ENCODE measurements around the gene ACSF3.
A peak's percentile ranks its signal among the peaks of the same experiment; 100 is the strongest.
"Not testable (repeated sequence)": the region's sequence is repeated elsewhere in the genome, so short reads cannot be mapped to it uniquely, and the experiment has no call there.

ACSF3 gene

DNA sequence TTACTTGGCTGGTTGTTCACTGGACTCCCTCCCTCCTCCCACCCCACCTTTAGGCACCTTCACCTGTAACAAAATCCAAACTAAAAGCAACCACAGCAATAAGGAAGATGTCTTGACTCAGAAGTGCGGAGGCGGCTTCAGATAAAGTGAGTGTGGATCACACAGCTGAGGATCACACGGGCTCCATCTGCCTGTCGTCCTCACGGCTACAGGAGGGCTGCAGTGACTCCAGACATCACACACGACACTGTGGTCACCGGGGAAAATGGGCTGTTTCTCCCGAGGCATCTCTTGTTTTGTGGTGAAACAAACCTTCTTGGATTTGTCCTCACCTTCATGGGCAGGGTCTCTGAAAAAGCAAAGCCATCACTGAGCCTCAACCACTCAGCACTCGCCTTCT lies 7.9 kb upstream of the ACSF3 start:
- Histone ChIP-seq H3K9me3 (ENCODE audit: low read length) (no peaks in the 10 kb centered on the region), H3K4me3 (ENCODE audit: low read length) (no peak overlapping the region), H2AFZ (ENCODE audit: low read depth, low read length) (no peak overlapping the region), H3K27me3 (ENCODE audit: insufficient read depth, low read length) (peaks cover 30% of the 10 kb centered on the region), H3K36me3 (ENCODE audit: insufficient read depth, low read length) (no peaks in the 10 kb centered on the region), H3K4me1 (ENCODE audit: insufficient read depth, low read length) (no peaks in the 10 kb centered on the region)

GRCh38 chr16:89087922-89088497 lies 5.6 kb upstream of the ACSF3 start:
- no peaks in the 10 kb centered on the region for H3K4me1 ChIP-seq (ENCODE audit: insufficient read depth, low read length)
- no peaks in the 10 kb centered on the region for H3K36me3 ChIP-seq (ENCODE audit: insufficient read depth, low read length)
- H3K27me3 ChIP-seq (ENCODE audit: insufficient read depth, low read length): peaks cover 27% of the 10 kb centered on the region
- no peaks in the 10 kb centered on the region for H3K9me3 ChIP-seq (ENCODE audit: low read length)
- no peak overlapping the region for H3K4me3 ChIP-seq (ENCODE audit: low read length)
- H2AFZ ChIP-seq (ENCODE audit: low read depth, low read length): no peak overlapping the region

- peaks cover 27% of the 10 kb centered on the region for H3K27me3 ChIP-seq (ENCODE audit: insufficient read depth, low read length)
- H3K4me3 ChIP-seq (ENCODE audit: low read length): no peak overlapping the region
- no peak overlapping the region for H2AFZ ChIP-seq (ENCODE audit: low read depth, low read length)
- H3K4me1 ChIP-seq (ENCODE audit: insufficient read depth, low read length): peaks cover under 1% of the 10 kb centered on the region
- no peaks in the 10 kb centered on the region for H3K36me3 ChIP-seq (ENCODE audit: insufficient read depth, low read length)
- no peaks in the 10 kb centered on the region for H3K9me3 ChIP-seq (ENCODE audit: low read length)
These were observed 4.5 kb upstream of the ACSF3 start for GRCh38 chr16:89089120-89089519.

DNA sequence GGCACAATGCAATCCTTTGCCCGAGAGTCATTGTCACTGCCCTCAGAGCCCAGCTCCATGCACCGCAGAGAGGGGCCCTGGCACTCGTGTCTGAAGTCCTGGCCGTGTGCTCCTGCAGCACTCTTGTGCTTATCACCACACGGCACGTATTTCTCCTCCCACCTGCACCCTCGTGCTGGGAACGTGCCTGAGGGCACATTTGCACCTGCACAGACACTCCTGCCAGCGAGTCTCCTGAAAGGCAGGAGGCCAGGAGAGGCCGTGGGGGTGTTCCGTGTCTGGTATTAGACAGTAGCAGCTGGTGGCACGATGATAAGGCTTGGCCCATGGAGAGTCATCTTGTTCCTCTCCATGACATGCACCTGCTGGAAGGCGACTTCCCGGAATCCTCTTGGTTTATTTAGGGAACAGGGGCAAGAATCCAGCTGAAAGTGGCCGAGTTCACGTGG lies 3.4 kb upstream of the ACSF3 start:
- Histone ChIP-seq H3K9me3 (ENCODE audit: low read length) (no peaks in the 10 kb centered on the region), H3K4me3 (ENCODE audit: low read length) (no peak overlapping the region), H3K27me3 (ENCODE audit: insufficient read depth, low read length) (peaks cover 27% of the 10 kb centered on the region), H2AFZ (ENCODE audit: low read depth, low read length) (no peak overlapping the region), H3K4me1 (ENCODE audit: insufficient read depth, low read length) (peaks cover 11% of the 10 kb centered on the region), H3K36me3 (ENCODE audit: insufficient read depth, low read length) (no peaks in the 10 kb centered on the region)

DNA sequence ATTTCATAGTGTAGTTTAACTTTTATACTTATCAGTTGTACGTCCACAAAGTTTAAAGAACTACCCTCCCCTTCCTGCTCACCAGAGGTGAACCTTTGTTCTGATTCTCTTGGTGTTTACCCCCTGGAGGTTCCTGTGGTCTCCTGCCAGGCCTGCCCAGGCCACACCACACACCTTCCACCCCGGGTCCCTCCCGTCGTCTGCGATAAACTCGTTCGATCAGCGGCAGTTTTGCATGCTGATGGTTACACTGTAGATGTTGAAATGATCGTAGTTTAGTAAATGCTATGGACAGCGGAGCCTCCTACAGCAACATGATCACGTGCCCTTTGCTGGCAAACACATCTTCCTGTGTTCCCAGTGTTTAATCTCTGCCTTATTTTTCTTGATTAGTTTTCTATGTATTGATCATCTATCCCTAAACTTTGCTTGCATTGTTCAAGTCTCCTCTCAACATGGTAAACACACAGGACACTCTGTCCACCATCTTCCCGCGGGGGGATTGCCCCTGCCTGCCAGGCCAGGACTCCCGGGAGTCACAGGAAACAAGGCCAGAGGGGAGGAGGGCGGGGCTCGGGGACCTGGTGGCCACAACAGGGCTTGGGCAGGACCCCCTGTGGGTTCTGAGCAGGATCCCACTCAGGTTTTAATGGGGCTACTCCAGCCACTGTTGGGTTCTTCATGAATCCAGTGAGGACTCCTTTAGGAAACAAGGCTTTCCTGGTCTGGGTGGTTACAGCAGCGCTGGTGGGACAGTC lies 2.8 kb upstream of the ACSF3 start:
- no peaks in the 10 kb centered on the region for H3K9me3 ChIP-seq (ENCODE audit: low read length)
- no peak overlapping the region for H2AFZ ChIP-seq (ENCODE audit: low read depth, low read length)
- H3K4me1 ChIP-seq (ENCODE audit: insufficient read depth, low read length): peaks cover 11% of the 10 kb centered on the region
- peaks cover 27% of the 10 kb centered on the region for H3K27me3 ChIP-seq (ENCODE audit: insufficient read depth, low read length)
- H3K36me3 ChIP-seq (ENCODE audit: insufficient read depth, low read length): no peaks in the 10 kb centered on the region
- H3K4me3 ChIP-seq (ENCODE audit: low read length): no peak overlapping the region

- Histone ChIP-seq H3K27me3 (ENCODE audit: insufficient read depth, low read length) (peaks cover 23% of the 10 kb centered on the region), H3K36me3 (ENCODE audit: insufficient read depth, low read length) (no peaks in the 10 kb centered on the region), H2AFZ (ENCODE audit: low read depth, low read length) (no peak overlapping the region), H3K4me1 (ENCODE audit: insufficient read depth, low read length) (peaks cover 11% of the 10 kb centered on the region), H3K9me3 (ENCODE audit: low read length) (no peaks in the 10 kb centered on the region), H3K4me3 (ENCODE audit: low read length) (no peak overlapping the region)
These were observed 1.6 kb upstream of the ACSF3 start for GRCh38 chr16:89092013-89092412.

DNA sequence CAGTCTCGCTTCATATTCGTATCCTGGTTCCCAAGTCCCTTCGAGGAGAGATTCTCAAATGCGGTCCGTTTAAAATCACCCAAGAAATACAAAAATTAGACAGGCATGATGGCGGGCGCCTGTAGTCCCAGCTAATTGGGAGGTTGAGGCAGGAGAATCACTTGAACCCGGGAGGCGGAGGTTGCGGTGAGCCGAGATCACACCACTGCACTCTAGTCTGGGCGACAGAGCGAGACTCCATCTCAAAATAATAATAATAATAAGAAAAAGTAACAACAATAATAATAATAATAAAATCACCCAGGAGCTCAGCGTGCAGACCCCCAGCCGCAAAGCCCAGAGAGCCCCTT lies 425 bp upstream of the ACSF3 start:
- Histone ChIP-seq H3K4me3 (ENCODE audit: low read length) (peak overlapping the region; percentile 66), H2AFZ (ENCODE audit: low read depth, low read length) (peak overlapping the region; percentile 21), H3K4me1 (ENCODE audit: insufficient read depth, low read length) (peaks cover 16% of the 10 kb centered on the region), H3K27me3 (ENCODE audit: insufficient read depth, low read length) (peaks cover 20% of the 10 kb centered on the region)
- not testable (repeated sequence) for H3K9me3 ChIP-seq (ENCODE audit: low read length); H3K36me3 ChIP-seq (ENCODE audit: insufficient read depth, low read length)

GRCh38 chr16:89094252-89094879 lies 714 bp downstream of the ACSF3 start:
- Histone ChIP-seq H3K27me3 (ENCODE audit: insufficient read depth, low read length) (peaks cover 16% of the 10 kb centered on the region), H3K4me1 (ENCODE audit: insufficient read depth, low read length) (peaks cover 19% of the 10 kb centered on the region), H2AFZ (ENCODE audit: low read depth, low read length) (peak overlapping the region; percentile 42), H3K4me3 (ENCODE audit: low read length) (peak overlapping the region; percentile 66), H3K9me3 (ENCODE audit: low read length) (no peaks in the 10 kb centered on the region), H3K36me3 (ENCODE audit: insufficient read depth, low read length) (no peaks in the 10 kb centered on the region)

- peaks cover 11% of the 10 kb centered on the region for H3K27me3 ChIP-seq (ENCODE audit: insufficient read depth, low read length)
- H3K36me3 ChIP-seq (ENCODE audit: insufficient read depth, low read length): no peaks in the 10 kb centered on the region
- no peaks in the 10 kb centered on the region for H3K9me3 ChIP-seq (ENCODE audit: low read length)
- no peak overlapping the region for H2AFZ ChIP-seq (ENCODE audit: low read depth, low read length)
- peaks cover 19% of the 10 kb centered on the region for H3K4me1 ChIP-seq (ENCODE audit: insufficient read depth, low read length)
- H3K4me3 ChIP-seq (ENCODE audit: low read length): peak overlapping the region; percentile 66
These were observed 1.2 kb downstream of the ACSF3 start for GRCh38 chr16:89094880-89095258.

GRCh38 chr16:89095491-89095951 lies 1.9 kb downstream of the ACSF3 start:
- no peaks in the 10 kb centered on the region for H3K9me3 ChIP-seq (ENCODE audit: low read length)
- H3K27me3 ChIP-seq (ENCODE audit: insufficient read depth, low read length): peaks cover 4% of the 10 kb centered on the region
- H3K4me3 ChIP-seq (ENCODE audit: low read length): no peak overlapping the region
- no peaks in the 10 kb centered on the region for H3K36me3 ChIP-seq (ENCODE audit: insufficient read depth, low read length)
- peaks cover 19% of the 10 kb centered on the region for H3K4me1 ChIP-seq (ENCODE audit: insufficient read depth, low read length)
- H2AFZ ChIP-seq (ENCODE audit: low read depth, low read length): no peak overlapping the region

DNA sequence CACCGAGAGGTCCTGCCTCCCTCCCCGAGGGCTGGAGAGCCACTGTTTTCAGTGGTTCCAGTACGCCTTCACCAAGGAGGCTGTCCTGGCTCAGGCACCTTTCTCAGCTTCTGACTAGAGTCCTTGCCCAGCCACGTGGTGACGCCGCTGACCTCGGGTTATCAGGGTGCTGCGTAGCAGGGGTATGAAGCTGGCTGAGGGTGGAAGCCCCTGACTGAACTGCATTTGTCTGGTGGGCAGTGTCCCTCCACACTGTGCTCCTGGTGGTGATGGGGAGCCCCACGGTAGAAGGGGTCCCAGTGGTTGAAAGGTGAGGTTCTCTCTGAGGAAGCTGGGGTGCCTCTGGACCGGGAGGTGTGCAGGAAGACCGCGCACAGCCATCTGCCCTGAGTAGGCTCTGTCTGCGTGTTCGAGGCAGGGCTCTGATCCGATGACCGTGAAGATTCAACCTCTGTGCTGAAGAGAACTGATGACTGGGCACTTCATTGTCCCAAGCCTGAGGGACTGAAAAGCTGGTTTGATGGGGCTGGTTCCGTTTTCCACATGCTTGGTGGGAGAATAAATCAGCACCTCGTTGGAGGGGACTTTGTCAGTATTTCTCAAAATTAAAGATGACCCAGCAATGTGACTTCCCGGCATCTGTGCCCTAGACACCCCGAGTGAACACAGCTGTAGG lies 2.5 kb downstream of the ACSF3 start:
- Histone ChIP-seq H3K4me3 (ENCODE audit: low read length) (no peak overlapping the region), H3K27me3 (ENCODE audit: insufficient read depth, low read length) (no peaks in the 10 kb centered on the region), H2AFZ (ENCODE audit: low read depth, low read length) (no peak overlapping the region), H3K9me3 (ENCODE audit: low read length) (no peaks in the 10 kb centered on the region), H3K36me3 (ENCODE audit: insufficient read depth, low read length) (peaks cover 4% of the 10 kb centered on the region), H3K4me1 (ENCODE audit: insufficient read depth, low read length) (peaks cover 19% of the 10 kb centered on the region)

DNA sequence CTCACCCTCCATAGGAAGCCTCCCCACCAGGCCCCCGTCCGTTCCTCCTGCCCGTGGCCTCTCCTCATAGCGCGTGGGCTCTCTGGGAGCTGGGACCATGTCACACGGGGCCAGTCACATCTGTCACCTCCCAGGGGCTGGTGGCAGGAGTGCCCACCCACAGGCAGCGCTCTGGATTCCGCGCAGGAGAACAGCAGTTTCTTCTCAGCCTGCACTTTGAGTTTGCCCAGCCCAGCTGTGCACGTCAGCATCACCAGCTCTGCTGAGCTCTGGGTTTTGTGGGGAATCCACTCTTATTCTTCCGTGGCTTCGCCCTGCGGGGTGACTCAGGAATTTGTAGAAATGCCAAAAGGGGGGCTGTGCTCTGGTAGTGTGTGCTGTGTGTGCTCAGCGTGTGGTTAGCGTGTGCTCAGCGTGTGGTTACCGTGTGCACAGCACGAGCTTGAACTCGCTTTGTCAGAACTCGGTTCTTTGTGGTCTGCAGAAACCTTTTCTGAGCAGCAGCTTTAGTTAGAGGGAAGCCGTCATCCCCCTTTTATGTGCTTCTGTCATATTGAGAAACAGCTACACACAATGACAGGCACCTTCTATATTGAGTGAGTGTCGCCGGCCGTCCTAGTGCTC lies 3.2 kb downstream of the ACSF3 start:
- H3K4me3 ChIP-seq (ENCODE audit: low read length): no peak overlapping the region
- no peak overlapping the region for H2AFZ ChIP-seq (ENCODE audit: low read depth, low read length)
- H3K9me3 ChIP-seq (ENCODE audit: low read length): no peaks in the 10 kb centered on the region
- no peaks in the 10 kb centered on the region for H3K27me3 ChIP-seq (ENCODE audit: insufficient read depth, low read length)
- H3K36me3 ChIP-seq (ENCODE audit: insufficient read depth, low read length): peaks cover 10% of the 10 kb centered on the region
- peaks cover 19% of the 10 kb centered on the region for H3K4me1 ChIP-seq (ENCODE audit: insufficient read depth, low read length)

GRCh38 chr16:89097392-89097772 lies 3.7 kb downstream of the ACSF3 start:
- Histone ChIP-seq H3K4me3 (ENCODE audit: low read length) (no peak overlapping the region), H3K9me3 (ENCODE audit: low read length) (no peaks in the 10 kb centered on the region), H2AFZ (ENCODE audit: low read depth, low read length) (no peak overlapping the region), H3K27me3 (ENCODE audit: insufficient read depth, low read length) (no peaks in the 10 kb centered on the region), H3K4me1 (ENCODE audit: insufficient read depth, low read length) (peaks cover 19% of the 10 kb centered on the region), H3K36me3 (ENCODE audit: insufficient read depth, low read length) (peaks cover 14% of the 10 kb centered on the region)

All from neuron (in vitro differentiated cells).